GM12864 (cell line): ENCODE data around the gene MFSD12.

Experiments
- DNase-seq: peaks from one replicate; pipeline ENCODE4 v3.0.0-alpha.2; 2011; ENCODE audit warnings: low read depth
- H3K4me3 ChIP-seq: 2 replicates; pipeline ENCODE4 v1.5.1; 2011; ENCODE audit warnings: mild to moderate bottlenecking, low read depth, low read length, control low read depth
- TF ChIP-seq, protein P1 (sequence below): IDR thresholded peaks from 2 replicates; pipeline ENCODE4 v1.5.1; 2011; ENCODE audit warnings: low read depth, mild to moderate bottlenecking, moderate library complexity, low read length, control low read depth, inconsistent platforms; ENCODE audit errors: missing control alignments

The MFSD12 gene

DNA sequence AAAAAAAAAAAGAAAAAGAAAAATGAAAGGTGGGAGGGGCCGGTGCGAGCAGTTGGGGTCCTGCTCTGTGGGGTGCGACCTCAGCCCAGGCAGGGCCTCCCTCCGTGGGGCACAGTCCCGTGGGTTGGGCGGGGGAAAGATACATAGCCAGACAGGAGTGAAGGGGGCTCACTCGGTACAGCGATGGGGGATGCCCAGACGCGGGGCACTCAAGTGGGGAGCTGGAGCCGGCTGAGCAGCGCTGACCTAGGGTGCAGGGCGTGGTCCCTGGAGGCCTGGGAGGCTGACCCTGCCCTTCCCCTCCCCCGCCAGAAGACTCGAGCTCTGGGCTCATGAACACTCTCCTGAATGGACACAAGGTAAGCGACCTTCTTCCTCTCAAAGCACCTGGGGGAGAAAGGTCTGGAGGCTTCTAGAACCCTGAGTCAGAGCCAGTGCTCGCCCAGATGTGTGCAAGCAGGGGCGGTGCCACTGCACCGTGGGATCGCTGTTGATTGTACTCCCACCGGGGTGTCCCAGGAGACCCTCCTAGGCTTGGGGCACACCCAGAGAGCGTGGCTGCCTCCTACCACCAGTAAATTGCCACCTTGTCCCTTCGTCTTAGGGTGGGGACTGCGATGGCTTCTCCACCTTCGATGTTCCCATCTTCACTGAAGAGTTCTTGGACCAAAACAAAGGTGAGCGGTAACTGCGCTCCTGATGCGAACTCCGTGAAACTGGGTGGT, 18.7 kb upstream of the MFSD12 start:
- no peak overlapping the region for H3K4me3 ChIP-seq
- TF ChIP-seq, protein P1, sequence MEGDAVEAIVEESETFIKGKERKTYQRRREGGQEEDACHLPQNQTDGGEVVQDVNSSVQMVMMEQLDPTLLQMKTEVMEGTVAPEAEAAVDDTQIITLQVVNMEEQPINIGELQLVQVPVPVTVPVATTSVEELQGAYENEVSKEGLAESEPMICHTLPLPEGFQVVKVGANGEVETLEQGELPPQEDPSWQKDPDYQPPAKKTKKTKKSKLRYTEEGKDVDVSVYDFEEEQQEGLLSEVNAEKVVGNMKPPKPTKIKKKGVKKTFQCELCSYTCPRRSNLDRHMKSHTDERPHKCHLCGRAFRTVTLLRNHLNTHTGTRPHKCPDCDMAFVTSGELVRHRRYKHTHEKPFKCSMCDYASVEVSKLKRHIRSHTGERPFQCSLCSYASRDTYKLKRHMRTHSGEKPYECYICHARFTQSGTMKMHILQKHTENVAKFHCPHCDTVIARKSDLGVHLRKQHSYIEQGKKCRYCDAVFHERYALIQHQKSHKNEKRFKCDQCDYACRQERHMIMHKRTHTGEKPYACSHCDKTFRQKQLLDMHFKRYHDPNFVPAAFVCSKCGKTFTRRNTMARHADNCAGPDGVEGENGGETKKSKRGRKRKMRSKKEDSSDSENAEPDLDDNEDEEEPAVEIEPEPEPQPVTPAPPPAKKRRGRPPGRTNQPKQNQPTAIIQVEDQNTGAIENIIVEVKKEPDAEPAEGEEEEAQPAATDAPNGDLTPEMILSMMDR: no peak
- DNase-seq: no peak

- TF ChIP-seq, protein P1: peak; percentile 58
- H3K4me3 ChIP-seq: no peak overlapping the region
- no peak for DNase-seq
Measured at GRCh38 chr19:3575260-3575741, 17.9 kb upstream of the MFSD12 start.

DNA sequence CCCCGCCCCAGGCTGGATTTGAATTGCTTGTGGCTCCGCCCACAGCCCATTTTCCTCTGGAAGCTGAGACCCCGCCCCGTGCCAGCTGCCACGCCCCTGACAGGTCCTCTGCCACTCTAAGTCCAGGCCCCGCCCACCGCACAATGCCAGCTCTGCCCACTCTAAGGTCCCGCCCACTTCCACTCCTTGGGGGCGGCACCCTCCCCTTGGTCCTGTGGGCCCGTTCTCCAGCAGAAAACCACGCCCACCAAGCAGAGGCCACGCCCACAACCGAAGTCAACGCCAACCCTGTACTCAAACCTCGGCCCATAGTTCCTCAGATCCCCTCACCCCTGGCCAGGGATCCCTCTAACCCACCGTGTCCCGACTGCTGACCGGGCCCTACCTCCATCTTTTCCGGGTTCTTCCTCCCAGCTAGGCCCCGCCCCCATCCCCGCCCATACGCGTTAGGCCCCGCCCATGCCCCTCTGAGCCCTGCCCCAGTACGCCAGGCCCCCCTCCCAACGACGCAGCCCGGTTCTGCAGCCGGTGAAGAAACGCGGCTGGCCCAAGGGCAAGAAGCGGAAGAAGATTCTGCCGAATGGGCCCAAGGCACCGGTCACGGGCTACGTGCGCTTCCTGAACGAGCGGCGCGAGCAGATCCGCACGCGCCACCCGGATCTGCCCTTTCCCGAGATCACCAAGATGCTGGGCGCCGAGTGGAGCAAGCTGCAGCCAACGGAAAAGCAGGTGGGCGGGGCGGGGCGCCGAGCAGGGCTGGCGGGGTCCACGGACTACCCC, 16.7 kb upstream of the MFSD12 start:
- peak overlapping the region; percentile 97 for H3K4me3 ChIP-seq
- TF ChIP-seq, protein P1: no peak

GRCh38 chr19:3573162-3573857, 15.9 kb upstream of the MFSD12 start:
- DNase-seq: no peak

More for the DNA sequence above, 16.7 kb upstream of the MFSD12 start:
- DNase-seq: peak; percentile 85

DNA sequence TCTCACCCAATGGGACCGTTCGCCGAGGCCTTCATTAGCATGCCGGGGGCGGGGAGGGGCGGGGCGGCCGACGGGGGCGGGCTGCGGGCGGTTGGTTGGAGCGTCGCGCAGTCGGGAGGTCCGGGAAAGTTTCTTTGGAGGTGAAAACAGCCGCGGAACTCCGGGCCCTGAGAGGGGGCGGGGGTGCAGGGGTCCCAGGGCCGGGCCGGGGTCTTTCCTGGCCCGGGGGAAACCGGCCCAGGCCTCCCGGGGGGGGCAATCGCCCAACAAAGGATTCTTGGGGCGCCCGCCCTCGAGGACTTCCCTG, 15.4 kb upstream of the MFSD12 start, which contains the start of gene HMG20B:
HMG20B (plus strand) TSS at position 90 of the 307 bp plus-strand sequence. CDS start 366 bp downstream, outside the sequence.
- TF ChIP-seq, protein P1: no peak
- no peak for DNase-seq
- peak within 1 kb of the TSS; percentile 97 for H3K4me3 ChIP-seq

More at GRCh38 chr19:3573162-3573857, 15.9 kb upstream of the MFSD12 start:
- H3K4me3 ChIP-seq: peak overlapping the region; percentile 97
- TF ChIP-seq, protein P1: no peak

DNA sequence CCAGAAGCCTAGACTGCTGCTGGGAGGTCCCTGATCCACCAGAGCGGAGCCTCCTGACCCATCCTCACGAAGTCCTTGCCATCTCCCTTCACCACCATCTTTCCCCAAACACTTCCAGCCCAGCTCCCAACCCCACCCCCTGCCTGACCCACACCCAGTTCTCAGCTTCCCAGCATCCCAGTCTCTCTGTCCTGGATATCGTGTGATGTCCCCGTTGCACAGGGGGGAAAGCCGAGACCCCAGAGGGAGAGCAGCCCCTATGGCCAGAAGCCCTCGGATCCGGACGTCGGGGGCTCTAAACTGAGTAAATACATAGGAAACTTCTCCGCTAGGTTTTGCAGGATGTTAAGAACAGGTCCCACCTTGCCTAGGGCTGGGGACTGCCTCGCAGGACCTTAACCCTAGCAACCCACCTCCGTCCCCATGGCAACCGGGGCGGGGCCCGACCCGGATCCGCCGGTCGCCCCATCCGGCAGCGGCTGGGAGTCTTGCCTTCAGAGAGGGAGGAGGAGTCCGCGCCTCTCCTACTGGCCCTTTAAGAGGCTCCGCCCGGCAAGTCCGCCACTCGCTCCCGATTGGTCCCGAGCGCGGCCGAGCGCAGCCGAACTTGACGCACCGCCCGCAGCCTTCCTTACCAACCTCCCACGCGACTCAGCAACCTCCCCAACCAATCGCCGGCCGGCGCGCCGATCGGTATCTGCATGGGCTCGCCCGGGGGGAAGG, 14.9 kb upstream of the MFSD12 start:
- TF ChIP-seq, protein P1: no peak
- peak overlapping the region; percentile 53 for H3K4me3 ChIP-seq
- peak; percentile 99 for DNase-seq
